Testis (tissue), 2 donors: ENCODE data around the gene ASAP2.

Source experiments
- POLR2A ChIP-seq: fragments of 450-650 bp; IDR thresholded peaks from one replicate; pipeline ENCODE4 v1.6.1; 2017; ENCODE audit warnings: antibody characterized with exemption, mild to moderate bottlenecking, moderate library complexity
- TF ChIP-seq, protein P1 (sequence below), 3 experiments: fragments of 450-650 bp in 2 of 3; fragments of 200-600 bp in 1 of 3; sonication (generic) in 1 of 3; IDR thresholded peaks; one replicate each; pipeline ENCODE4 v1.5.1; 2016 to 2019; ENCODE audit warnings: antibody characterized with exemption in 3 of 3, mild to moderate bottlenecking in 2 of 3, moderate library complexity in 1 of 3

DNA sequence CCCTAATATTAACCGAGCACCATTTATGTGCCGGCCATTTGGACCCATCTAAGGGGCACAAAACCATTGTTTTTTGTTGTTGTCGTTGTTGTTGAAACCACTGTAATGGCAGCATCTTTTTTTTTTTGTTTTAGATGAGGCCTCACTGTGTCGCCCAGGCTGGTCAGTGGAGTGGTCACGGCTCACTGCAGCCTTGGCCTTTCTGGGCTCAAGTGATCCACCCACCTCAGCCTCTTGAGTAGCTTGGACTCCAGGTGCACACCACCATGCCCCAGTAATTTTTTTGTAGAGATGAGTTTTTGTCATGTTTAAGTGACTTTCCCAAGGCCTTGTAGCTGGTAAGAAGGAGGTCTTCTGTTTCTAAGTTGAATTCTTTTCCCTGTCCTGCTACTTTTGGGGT is 33.0 kb downstream of the ASAP2 start:
- TF ChIP-seq, protein P1, sequence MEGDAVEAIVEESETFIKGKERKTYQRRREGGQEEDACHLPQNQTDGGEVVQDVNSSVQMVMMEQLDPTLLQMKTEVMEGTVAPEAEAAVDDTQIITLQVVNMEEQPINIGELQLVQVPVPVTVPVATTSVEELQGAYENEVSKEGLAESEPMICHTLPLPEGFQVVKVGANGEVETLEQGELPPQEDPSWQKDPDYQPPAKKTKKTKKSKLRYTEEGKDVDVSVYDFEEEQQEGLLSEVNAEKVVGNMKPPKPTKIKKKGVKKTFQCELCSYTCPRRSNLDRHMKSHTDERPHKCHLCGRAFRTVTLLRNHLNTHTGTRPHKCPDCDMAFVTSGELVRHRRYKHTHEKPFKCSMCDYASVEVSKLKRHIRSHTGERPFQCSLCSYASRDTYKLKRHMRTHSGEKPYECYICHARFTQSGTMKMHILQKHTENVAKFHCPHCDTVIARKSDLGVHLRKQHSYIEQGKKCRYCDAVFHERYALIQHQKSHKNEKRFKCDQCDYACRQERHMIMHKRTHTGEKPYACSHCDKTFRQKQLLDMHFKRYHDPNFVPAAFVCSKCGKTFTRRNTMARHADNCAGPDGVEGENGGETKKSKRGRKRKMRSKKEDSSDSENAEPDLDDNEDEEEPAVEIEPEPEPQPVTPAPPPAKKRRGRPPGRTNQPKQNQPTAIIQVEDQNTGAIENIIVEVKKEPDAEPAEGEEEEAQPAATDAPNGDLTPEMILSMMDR (IDR thresholded peaks at IDR 0.05) = no peak
- no peak for TF ChIP-seq POLR2A
